GM12872 (cell line): ENCODE measurements around the gene NDUFV3.
A peak's percentile ranks its signal among the peaks of the same experiment; 100 is the strongest.

Experiments
- TF ChIP-seq, protein P1 (sequence below): IDR thresholded peaks from 3 replicates; pipeline ENCODE4 v1.5.1; 2011; ENCODE audit warnings: low read depth, mild to moderate bottlenecking, low read length, moderate library complexity; ENCODE audit not compliant: insufficient read depth

NDUFV3 gene

DNA sequence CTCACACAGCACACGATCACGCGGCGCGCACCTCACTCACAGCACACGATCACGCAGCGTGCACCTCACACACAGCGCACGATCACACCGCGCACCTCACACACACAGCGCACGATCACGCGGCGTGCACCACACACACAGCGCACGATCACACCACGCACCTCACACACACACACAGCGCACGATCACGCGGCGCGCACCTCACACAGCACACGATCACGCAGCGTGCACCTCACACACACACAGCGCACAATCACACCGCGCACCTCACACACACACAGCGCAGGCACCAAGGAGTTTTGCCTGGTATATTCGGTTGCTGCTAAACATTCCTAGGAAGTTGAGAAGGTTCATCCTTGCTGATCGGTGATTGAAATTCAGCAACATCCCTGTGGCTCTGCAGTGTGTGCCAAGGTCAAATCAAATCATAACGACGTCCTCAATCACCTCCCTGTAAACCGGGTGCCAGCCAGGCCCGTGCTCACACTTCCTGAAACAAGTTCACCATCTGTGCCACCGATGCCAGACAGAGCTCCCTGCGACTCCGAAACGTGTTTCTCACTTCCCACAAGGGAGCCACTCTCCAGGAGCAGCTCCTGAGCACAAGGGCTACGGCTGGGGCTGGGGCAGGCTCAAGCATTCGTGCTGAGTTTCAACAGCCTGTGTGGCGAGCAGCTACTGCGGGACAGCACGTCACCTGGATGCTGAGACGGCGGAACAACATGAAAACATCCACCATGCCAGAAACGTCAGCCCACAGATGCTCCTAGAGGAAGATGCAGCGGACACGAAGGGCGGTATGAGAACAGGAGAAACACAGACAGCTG lies 44.0 kb upstream of the NDUFV3 start:
- TF ChIP-seq, protein P1, sequence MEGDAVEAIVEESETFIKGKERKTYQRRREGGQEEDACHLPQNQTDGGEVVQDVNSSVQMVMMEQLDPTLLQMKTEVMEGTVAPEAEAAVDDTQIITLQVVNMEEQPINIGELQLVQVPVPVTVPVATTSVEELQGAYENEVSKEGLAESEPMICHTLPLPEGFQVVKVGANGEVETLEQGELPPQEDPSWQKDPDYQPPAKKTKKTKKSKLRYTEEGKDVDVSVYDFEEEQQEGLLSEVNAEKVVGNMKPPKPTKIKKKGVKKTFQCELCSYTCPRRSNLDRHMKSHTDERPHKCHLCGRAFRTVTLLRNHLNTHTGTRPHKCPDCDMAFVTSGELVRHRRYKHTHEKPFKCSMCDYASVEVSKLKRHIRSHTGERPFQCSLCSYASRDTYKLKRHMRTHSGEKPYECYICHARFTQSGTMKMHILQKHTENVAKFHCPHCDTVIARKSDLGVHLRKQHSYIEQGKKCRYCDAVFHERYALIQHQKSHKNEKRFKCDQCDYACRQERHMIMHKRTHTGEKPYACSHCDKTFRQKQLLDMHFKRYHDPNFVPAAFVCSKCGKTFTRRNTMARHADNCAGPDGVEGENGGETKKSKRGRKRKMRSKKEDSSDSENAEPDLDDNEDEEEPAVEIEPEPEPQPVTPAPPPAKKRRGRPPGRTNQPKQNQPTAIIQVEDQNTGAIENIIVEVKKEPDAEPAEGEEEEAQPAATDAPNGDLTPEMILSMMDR: no peak

DNA sequence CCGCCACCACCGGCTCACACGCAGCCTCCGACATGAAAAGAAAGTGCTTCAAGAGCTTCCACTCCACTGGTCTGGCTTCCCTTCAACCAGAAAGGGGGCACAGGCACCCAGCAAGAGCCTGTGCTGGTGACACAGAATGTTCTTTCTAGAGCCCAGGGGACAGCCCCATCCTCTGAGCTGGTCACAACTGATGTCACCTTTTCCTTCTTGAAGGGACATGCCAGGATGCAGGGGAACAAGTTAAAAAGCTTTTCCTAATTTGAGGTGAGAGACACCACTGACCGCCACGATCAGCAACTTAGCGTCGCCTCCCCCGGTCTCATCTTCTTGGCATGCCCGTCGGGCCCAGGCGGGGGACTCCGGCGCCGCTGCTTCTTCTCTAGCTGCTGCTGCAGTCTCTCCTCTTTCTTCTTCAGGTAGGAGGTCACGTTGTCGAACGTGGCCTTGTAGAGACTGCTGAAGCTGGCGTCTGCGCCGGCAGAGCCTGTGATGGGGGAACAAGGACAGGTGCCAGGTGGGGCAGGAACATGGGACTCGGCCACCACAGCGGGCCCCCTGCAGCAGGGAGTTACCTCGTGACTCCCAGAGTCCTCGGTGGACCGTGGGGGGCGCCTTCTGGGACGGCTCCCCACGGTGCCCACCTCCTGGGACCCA lies 43.2 kb upstream of the NDUFV3 start:
- TF ChIP-seq, protein P1: no peak

DNA sequence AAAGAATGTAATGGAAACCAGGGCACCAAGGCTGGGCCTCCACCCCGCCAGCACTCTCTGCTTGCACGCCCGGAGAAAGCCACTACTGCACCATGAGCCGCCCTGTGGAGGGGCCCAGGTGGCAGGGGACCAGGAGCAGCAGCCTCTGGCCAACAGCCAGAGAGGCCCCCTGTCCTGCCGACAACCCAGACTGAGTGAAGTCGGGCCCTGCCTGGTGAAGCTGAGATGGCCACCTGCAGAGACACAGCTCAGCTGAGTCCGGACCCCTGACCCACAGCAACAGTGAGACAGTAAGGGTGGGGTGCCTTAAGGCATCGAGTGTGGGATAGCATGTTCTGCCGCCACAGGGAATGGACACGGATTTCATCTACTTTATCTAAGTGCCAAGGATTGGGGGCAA lies 42.6 kb upstream of the NDUFV3 start:
- TF ChIP-seq, protein P1: no peak

DNA sequence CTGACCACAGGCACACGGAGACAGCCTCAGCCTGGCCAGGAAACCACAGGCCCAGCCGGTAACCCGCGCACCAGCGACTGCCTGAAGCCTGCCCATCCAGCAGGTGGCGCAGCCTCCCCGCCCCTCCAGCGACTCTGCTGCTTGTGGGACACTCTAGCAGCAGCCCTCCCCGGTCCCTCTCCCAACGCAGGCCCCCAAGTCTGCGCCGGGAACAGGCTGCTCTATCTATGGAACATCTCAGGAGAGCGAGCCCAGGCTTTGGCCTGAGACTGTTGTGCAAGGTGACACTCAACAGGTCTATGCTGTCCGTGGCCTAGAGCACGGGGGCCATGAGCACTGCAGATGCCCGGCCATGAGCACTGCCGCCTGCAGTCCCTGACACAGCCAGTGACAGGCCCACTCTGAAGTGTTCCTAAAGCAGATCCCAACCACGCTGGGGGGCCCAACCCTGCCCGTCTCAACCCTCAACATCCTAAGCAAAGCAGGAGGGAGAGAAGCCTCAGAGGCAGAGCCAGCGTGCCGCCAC lies 42.2 kb upstream of the NDUFV3 start:
- TF ChIP-seq, protein P1: peak; percentile 60

DNA sequence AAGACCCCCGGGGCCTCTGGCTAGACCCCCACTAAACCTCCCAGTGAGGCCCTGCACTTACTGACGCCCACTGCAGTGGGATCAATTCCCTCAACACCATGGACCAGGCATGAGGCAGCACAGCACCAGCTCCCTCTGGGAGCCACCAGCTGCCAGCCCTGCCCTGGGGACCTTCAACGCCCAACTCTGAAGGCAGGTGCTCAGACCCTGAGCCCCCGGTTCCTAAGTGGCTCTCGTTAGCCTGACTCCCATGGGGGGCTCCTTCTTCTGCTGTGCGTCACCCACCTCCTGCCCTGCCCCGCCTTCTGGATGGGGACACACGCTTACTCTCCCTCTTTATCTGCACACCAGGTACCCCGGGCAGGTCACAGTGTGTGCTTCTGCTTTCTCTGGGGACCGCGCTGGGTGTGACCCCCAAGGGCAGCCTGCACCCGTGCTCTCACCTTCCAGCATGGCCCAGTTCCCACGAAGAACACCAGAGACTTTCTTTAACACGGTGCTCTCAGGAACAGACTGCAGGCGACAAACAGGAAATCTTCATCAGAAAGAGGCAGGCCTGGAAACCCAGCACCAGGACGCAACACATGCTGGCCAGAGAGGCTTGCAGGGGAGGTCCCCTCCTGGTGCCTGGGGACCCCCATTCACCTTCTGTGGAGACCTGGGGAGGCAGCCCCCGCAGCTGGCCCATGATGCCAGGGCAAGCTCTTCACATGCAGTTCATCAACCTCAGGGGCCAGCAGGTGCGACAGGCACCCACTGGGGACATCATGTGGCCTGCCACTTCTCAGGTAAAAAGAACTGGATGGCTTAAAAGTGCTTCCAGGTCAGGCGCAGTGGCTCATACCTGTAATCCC lies 41.1 kb upstream of the NDUFV3 start:
- TF ChIP-seq, protein P1: no peak

DNA sequence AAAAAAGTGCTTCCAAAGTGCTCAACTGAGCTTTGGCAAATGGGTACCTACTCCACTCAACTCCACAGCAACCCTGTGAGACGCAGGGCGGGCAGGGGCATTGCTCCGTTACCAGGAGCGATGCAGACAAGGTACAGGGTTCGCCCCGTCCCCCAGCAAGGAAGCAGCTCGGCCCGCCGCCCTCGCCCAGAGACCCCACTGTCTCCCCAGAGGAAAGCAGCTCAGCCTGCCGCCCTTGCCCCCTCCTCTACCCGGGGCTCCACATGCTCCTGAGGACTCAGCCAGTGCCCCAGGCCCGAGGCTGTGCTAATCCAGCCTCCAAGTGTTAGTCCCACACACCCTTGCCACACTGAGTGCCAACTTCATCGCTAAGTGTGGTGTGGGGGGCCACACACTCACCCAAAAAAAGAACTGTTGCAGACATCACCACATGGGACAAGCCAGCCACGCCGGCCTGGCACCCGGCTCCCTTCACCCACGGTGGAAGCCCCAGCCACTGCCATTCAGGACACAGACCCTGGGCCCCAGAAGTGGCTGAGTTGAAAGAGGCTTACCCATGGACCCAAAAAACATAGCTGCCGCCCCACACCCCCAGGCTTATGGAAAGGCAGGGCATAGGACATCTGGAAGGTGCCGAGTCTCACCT lies 40.1 kb upstream of the NDUFV3 start:
- TF ChIP-seq, protein P1: no peak

DNA sequence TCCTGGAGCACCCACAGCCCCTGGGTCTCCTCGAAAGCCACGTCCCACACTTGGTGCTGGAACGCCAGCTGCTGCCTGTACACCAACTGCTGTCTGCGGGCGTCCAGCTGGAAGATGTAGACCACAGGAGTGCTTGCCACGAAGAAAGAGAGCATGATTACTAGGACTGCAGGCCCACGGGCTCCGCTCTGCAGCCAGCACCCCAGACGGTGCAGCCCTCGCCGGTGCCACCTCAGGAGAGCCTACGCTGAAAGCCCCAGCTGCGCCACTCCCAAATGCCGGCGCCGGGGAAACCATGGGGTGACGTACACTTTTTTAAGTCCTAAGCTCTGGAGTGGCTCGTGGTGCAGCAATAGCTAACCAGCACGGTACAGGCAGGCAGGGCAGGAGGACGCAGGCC lies 39.5 kb upstream of the NDUFV3 start:
- TF ChIP-seq, protein P1: no peak
